ENCODE data around the gene CLIC6. TPM values are rescaled to one million over a fixed set of nuclear protein-coding genes. Genes with fewer than 3 reads are reported as not detected.

Gene CLIC6
- total RNA-seq, 1 experiment from 2014 or later = not detected

DNA sequence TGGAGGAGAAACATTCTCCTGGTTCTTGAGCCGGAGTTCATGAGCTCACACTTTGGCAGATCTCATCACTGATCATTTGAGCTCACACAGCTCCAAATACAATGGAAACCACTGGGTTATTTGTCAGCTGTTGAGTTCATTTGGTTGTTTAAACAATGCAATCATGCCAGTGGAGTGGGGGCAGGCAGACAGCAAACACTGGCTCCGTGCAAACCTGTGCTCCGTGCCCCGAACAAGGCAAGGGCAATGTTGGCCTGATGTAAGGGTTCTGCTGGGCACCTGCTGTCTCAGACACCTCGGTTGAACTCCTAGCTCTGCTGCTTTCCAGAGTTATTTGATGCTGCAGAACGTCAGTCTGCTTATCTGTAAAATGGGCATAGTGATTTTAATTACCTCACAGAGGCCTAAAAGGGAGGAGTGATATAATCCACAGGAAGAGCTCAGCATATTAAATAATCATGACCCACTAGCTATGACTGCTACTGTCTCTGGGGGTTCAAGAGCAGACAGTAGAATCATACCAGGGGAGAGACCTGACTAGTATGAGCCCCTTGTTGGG lies 20.0 kb upstream of the CLIC6 start:
- Histone ChIP-seq H3K27me3 (ENCODE audit: low read length) (no peaks in the 10 kb centered on the region), H3K36me3 (ENCODE audit: insufficient read depth, low read length) (no peaks in the 10 kb centered on the region), H3K9me2 (replicated peaks; ENCODE audit: insufficient read depth, low read length) (no peaks in the 10 kb centered on the region), H3K27ac (ENCODE audit: low read length) (no peak overlapping the region), H2AFZ (ENCODE audit: low read length) (no peak overlapping the region), H3K9ac (ENCODE audit: low read length) (no peak overlapping the region), H3K4me1 (ENCODE audit: low read length) (no peaks in the 10 kb centered on the region), H3K4me3 (ENCODE audit: low read length) (no peak overlapping the region), H3K79me2 (ENCODE audit: low read length) (no peaks in the 10 kb centered on the region), H4K20me1 (ENCODE audit: insufficient read depth, low read depth, low read length) (no peaks in the 10 kb centered on the region), H3K4me2 (ENCODE audit: low read depth, low read length, poor library complexity, severe bottlenecking) (no peak overlapping the region), H3K9me3 (ENCODE audit: low read length) (no peaks in the 10 kb centered on the region)
- DNase-seq = no peak

DNA sequence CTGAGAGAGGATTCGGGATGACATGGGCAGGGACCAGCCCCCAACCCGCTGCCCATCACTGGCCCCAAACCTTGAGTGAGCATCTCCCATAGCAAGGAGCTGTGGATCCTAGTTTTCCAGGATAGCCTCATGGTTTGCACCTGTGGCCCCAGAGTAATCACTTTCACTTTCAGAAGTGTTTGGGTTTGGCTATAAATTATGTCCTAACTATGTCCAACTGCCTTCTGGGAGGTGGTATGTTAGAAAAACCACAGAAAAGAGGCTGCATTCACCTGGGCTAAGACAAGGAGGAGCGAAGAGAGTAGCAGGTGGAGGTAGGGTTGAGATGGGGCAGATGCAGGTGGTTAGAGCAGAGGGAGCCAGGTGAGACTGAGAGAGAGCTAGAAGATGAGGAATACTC lies 19.4 kb upstream of the CLIC6 start:
- no peak overlapping the region for H3K4me3 ChIP-seq (ENCODE audit: low read length)
- H3K36me3 ChIP-seq (ENCODE audit: insufficient read depth, low read length) = no peaks in the 10 kb centered on the region
- no peaks in the 10 kb centered on the region for H4K20me1 ChIP-seq (ENCODE audit: insufficient read depth, low read depth, low read length)
- no peak overlapping the region for H3K4me2 ChIP-seq (ENCODE audit: low read depth, low read length, poor library complexity, severe bottlenecking)
- H3K79me2 ChIP-seq (ENCODE audit: low read length) = no peaks in the 10 kb centered on the region
- no peak overlapping the region for H2AFZ ChIP-seq (ENCODE audit: low read length)
- no peaks in the 10 kb centered on the region for H3K4me1 ChIP-seq (ENCODE audit: low read length)
- no peak overlapping the region for H3K27ac ChIP-seq (ENCODE audit: low read length)
- no peaks in the 10 kb centered on the region for H3K9me2 ChIP-seq (replicated peaks; ENCODE audit: insufficient read depth, low read length)
- H3K27me3 ChIP-seq (ENCODE audit: low read length) = no peaks in the 10 kb centered on the region
- H3K9me3 ChIP-seq (ENCODE audit: low read length) = no peaks in the 10 kb centered on the region
- H3K9ac ChIP-seq (ENCODE audit: low read length) = no peak overlapping the region
- no peak for DNase-seq

DNA sequence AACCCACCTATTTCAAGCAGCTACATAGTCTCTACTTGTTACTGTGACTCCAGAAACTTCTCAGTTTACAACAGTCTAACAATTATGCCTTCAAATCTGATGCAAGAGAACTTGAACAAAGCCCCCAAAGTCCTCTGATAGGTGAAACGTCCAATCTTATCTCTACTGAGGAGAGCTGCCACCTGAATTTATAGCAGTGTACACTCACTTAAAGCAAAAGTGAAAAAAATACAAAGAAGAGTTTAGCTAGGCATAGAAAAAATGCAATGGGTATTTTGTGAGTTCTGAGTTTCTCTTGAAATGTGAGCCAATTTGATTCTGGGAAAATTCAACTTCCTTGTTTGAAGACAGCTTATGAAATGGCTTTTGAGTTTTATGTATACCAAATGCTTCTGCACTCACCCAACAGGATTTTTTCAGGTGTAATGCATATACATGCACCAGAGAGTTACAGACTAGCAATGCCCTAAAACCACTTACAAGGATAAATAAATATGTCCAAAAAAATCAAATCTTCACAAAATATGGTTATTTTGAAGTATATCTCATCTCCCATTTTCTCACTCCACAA lies 17.8 kb upstream of the CLIC6 start:
- Histone ChIP-seq H4K20me1 (ENCODE audit: insufficient read depth, low read depth, low read length) (no peaks in the 10 kb centered on the region), H3K27ac (ENCODE audit: low read length) (no peak overlapping the region), H3K9me3 (ENCODE audit: low read length) (no peaks in the 10 kb centered on the region), H3K4me1 (ENCODE audit: low read length) (no peaks in the 10 kb centered on the region), H3K36me3 (ENCODE audit: insufficient read depth, low read length) (no peaks in the 10 kb centered on the region), H3K27me3 (ENCODE audit: low read length) (no peaks in the 10 kb centered on the region; the same call in 1 of the 2 replicates), H3K4me2 (ENCODE audit: low read depth, low read length, poor library complexity, severe bottlenecking) (no peak overlapping the region), H3K79me2 (ENCODE audit: low read length) (no peaks in the 10 kb centered on the region), H3K9me2 (replicated peaks; ENCODE audit: insufficient read depth, low read length) (no peaks in the 10 kb centered on the region), H2AFZ (ENCODE audit: low read length) (no peak overlapping the region), H3K4me3 (ENCODE audit: low read length) (no peak overlapping the region), H3K9ac (ENCODE audit: low read length) (no peak overlapping the region)
- no peak for DNase-seq

DNA sequence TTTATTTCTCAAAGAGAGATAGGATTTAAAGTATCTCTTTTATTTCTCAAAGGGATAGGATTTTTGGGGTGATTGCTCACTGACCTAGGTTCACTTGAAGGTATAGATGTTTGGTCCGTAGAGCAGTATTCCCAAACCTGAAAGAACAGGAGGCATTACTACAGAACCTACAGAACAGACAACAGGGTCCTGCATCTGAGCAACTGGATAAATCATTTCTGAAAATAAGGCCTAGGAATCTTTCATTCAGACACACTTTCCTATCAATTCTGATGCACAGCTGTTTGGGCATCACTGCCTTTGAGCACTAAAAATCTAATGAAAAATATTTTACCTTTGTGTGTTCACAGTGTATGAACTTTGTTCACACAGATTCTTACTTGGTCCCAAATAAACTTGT lies 17.2 kb upstream of the CLIC6 start:
- Histone ChIP-seq H3K4me3 (ENCODE audit: low read length) (no peak overlapping the region), H3K9me2 (replicated peaks; ENCODE audit: insufficient read depth, low read length) (no peaks in the 10 kb centered on the region), H3K9ac (ENCODE audit: low read length) (no peak overlapping the region), H3K36me3 (ENCODE audit: insufficient read depth, low read length) (no peaks in the 10 kb centered on the region), H3K27ac (ENCODE audit: low read length) (no peak overlapping the region), H2AFZ (ENCODE audit: low read length) (no peak overlapping the region), H3K27me3 (ENCODE audit: low read length) (no peaks in the 10 kb centered on the region; the same call in 1 of the 2 replicates), H4K20me1 (ENCODE audit: insufficient read depth, low read depth, low read length) (no peaks in the 10 kb centered on the region), H3K79me2 (ENCODE audit: low read length) (no peaks in the 10 kb centered on the region), H3K4me1 (ENCODE audit: low read length) (no peaks in the 10 kb centered on the region), H3K4me2 (ENCODE audit: low read depth, low read length, poor library complexity, severe bottlenecking) (no peak overlapping the region), H3K9me3 (ENCODE audit: low read length) (no peaks in the 10 kb centered on the region)
- DNase-seq = no peak

DNA sequence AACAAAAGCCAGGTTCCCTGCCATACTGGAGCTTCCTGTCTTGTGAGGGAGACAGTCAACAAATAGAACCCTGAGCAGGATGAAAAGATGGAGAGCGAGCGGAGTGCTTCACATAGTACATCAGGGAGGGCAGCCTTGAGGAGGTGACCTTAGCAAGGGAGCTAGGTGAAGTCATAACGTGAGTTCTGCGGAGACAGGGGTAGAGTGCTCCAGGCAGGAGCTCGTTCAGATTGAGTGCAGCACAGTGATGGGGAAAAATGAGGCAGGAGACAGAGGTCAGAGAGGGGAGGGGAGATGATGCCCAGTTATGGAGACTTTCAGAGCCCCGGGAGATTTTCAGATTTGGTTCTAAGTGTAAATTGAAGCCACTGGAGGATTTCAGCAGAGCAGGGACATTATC lies 15.3 kb upstream of the CLIC6 start:
- H3K9me2 ChIP-seq (replicated peaks; ENCODE audit: insufficient read depth, low read length) = no peaks in the 10 kb centered on the region

DNA sequence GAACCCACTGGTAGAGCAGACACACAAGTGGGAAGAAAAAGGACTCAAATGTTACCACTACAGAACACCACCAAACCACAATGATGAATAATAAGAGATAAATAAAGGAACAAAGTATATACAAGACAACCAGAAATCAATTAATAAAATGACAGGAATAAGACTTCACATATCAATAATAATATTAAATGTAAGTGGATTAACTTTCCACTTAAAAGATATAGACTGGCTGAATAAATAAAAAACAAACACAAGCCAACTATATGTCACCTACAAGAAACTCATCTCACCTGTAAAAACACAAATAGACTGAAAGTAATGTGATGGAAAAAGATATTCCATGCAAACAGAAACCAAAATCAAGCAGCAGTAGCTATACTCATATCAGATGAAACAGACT lies 6.9 kb upstream of the CLIC6 start:
- H3K27me3 ChIP-seq (ENCODE audit: low read length) = no peaks in the 10 kb centered on the region
- H3K4me3 ChIP-seq (ENCODE audit: low read length) = no peak overlapping the region
- DNase-seq = no peak
- no peak overlapping the region for H3K27ac ChIP-seq (ENCODE audit: low read length)
- no peaks in the 10 kb centered on the region for H3K9me2 ChIP-seq (replicated peaks; ENCODE audit: insufficient read depth, low read length)
- H3K9me3 ChIP-seq (ENCODE audit: low read length) = peaks cover 21% of the 10 kb centered on the region
- H2AFZ ChIP-seq (ENCODE audit: low read length) = no peak overlapping the region
- H4K20me1 ChIP-seq (ENCODE audit: insufficient read depth, low read depth, low read length) = no peaks in the 10 kb centered on the region
- no peaks in the 10 kb centered on the region for H3K36me3 ChIP-seq (ENCODE audit: insufficient read depth, low read length)
- H3K4me2 ChIP-seq (ENCODE audit: low read depth, low read length, poor library complexity, severe bottlenecking) = no peak overlapping the region
- no peak overlapping the region for H3K9ac ChIP-seq (ENCODE audit: low read length)
- H3K4me1 ChIP-seq (ENCODE audit: low read length) = no peaks in the 10 kb centered on the region
- H3K79me2 ChIP-seq (ENCODE audit: low read length) = no peaks in the 10 kb centered on the region

More for the DNA sequence above, 15.3 kb upstream of the CLIC6 start:
- no peaks in the 10 kb centered on the region for H3K36me3 ChIP-seq (ENCODE audit: insufficient read depth, low read length)
- H3K27me3 ChIP-seq (ENCODE audit: low read length) = no peaks in the 10 kb centered on the region; the same call in 1 of the 2 replicates
- no peak overlapping the region for H3K27ac ChIP-seq (ENCODE audit: low read length)
- H3K4me1 ChIP-seq (ENCODE audit: low read length) = no peaks in the 10 kb centered on the region
- no peaks in the 10 kb centered on the region for H4K20me1 ChIP-seq (ENCODE audit: insufficient read depth, low read depth, low read length)
- no peaks in the 10 kb centered on the region for H3K9me3 ChIP-seq (ENCODE audit: low read length)
- H3K9ac ChIP-seq (ENCODE audit: low read length) = no peak overlapping the region
- no peak for DNase-seq
- no peak overlapping the region for H3K4me2 ChIP-seq (ENCODE audit: low read depth, low read length, poor library complexity, severe bottlenecking)
- H2AFZ ChIP-seq (ENCODE audit: low read length) = no peak overlapping the region
- no peak overlapping the region for H3K4me3 ChIP-seq (ENCODE audit: low read length)
- no peaks in the 10 kb centered on the region for H3K79me2 ChIP-seq (ENCODE audit: low read length)

DNA sequence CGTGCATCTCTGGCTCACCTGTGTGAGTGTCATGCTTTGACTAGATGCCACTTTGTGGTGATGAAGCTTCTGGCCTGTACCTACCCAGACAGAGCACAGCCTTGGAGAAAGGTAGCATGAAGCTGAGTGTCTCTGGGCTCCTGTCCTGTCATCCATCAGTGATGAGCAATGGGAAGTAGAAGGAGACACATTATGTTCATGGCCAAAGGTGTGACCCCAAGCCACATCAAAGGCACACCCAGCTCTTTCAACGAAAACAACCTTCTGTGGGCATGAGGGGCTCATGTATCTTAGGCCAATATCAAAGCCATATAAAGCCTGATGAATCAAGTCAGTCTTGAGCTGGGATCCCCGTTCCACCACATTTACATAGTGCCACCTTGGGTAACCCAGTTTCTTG lies 1.0 kb upstream of the CLIC6 start:
- Histone ChIP-seq H4K20me1 (ENCODE audit: insufficient read depth, low read depth, low read length) (no peaks in the 10 kb centered on the region), H3K27me3 (ENCODE audit: low read length) (no peaks in the 10 kb centered on the region), H3K4me2 (ENCODE audit: low read depth, low read length, poor library complexity, severe bottlenecking) (no peak overlapping the region), H3K4me3 (ENCODE audit: low read length) (no peak overlapping the region), H3K4me1 (ENCODE audit: low read length) (no peaks in the 10 kb centered on the region), H3K9me3 (ENCODE audit: low read length) (no peaks in the 10 kb centered on the region), H2AFZ (ENCODE audit: low read length) (no peak overlapping the region), H3K9ac (ENCODE audit: low read length) (no peak overlapping the region), H3K79me2 (ENCODE audit: low read length) (no peaks in the 10 kb centered on the region), H3K36me3 (ENCODE audit: insufficient read depth, low read length) (no peaks in the 10 kb centered on the region), H3K9me2 (replicated peaks; ENCODE audit: insufficient read depth, low read length) (no peaks in the 10 kb centered on the region), H3K27ac (ENCODE audit: low read length) (no peak overlapping the region)
- no peak for DNase-seq

DNA sequence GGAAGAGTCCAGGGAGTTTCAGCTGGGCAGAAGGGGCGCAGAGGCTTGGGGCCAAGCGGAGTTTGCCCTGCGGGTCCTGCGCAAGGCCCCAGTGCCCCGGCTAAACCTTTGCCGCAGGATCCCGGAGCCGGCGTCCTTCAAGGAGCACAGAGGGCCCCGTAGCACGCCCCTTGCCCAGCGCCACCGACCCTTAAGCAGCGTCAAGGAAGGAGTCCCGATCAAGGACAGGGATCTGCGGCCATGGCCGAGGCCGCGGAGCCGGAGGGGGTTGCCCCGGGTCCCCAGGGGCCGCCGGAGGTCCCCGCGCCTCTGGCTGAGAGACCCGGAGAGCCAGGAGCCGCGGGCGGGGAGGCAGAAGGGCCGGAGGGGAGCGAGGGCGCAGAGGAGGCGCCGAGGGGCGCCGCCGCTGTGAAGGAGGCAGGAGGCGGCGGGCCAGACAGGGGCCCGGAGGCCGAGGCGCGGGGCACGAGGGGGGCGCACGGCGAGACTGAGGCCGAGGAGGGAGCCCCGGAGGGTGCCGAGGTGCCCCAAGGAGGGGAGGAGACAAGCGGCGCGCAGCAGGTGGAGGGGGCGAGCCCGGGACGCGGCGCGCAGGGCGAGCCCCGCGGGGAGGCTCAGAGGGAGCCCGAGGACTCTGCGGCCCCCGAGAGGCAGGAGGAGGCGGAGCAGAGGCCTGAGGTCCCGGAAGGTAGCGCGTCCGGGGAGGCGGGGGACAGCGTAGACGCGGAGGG lies 520 bp downstream of the CLIC6 start:
- Histone ChIP-seq H3K4me1 (ENCODE audit: low read length) (no peaks in the 10 kb centered on the region), H3K4me2 (ENCODE audit: low read depth, low read length, poor library complexity, severe bottlenecking) (no peak overlapping the region), H3K36me3 (ENCODE audit: insufficient read depth, low read length) (no peaks in the 10 kb centered on the region), H3K27ac (ENCODE audit: low read length) (no peak overlapping the region), H3K9ac (ENCODE audit: low read length) (no peak overlapping the region), H3K79me2 (ENCODE audit: low read length) (no peaks in the 10 kb centered on the region), H4K20me1 (ENCODE audit: insufficient read depth, low read depth, low read length) (no peaks in the 10 kb centered on the region), H3K27me3 (ENCODE audit: low read length) (no peaks in the 10 kb centered on the region), H3K9me2 (replicated peaks; ENCODE audit: insufficient read depth, low read length) (no peaks in the 10 kb centered on the region), H3K9me3 (ENCODE audit: low read length) (no peaks in the 10 kb centered on the region), H2AFZ (ENCODE audit: low read length) (no peak overlapping the region), H3K4me3 (ENCODE audit: low read length) (no peak overlapping the region)
- no peak for DNase-seq

All from Karpas-422 (cell line).